ENCODE measurements around the gene SH2B3.

DNA sequence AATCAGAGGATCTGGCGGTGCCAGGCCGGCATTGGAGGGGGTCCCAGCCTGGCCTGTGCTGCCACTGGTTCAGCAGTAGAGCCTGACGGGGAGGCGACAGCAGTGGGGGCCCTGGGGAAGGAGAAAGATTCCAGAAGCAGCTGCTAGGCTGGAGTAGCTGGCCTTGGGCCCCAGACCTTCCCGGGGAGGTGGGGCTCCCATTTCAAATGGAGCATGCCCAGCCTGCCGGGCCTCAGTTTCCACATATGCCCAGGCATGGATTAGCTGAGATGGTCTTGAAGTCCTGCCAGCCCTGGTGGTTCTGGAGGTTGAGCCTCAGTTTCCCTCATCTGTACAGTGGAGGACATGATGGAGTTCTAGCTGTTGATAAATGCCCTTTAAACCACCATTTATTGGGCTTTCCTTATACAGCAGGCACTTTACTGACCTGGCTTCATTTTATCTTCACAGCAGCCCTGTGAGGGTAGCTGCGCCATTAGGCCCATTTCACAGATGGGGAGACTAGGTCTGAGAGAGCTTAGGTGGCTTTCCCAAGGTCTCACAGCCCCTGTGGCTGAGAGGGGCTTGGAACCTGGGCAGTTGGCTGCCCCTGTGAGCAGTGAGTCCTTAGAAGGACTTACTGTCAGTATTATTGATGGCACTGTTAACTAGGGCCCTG is 21.8 kb downstream of the SH2B3 start:
- TF ChIP-seq, protein P1, sequence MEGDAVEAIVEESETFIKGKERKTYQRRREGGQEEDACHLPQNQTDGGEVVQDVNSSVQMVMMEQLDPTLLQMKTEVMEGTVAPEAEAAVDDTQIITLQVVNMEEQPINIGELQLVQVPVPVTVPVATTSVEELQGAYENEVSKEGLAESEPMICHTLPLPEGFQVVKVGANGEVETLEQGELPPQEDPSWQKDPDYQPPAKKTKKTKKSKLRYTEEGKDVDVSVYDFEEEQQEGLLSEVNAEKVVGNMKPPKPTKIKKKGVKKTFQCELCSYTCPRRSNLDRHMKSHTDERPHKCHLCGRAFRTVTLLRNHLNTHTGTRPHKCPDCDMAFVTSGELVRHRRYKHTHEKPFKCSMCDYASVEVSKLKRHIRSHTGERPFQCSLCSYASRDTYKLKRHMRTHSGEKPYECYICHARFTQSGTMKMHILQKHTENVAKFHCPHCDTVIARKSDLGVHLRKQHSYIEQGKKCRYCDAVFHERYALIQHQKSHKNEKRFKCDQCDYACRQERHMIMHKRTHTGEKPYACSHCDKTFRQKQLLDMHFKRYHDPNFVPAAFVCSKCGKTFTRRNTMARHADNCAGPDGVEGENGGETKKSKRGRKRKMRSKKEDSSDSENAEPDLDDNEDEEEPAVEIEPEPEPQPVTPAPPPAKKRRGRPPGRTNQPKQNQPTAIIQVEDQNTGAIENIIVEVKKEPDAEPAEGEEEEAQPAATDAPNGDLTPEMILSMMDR (IDR thresholded peaks at IDR 0.05): no peak
- no peak for TF ChIP-seq POLR2A (IDR thresholded peaks at IDR 0.05)

All from heart left ventricle (tissue), 13 donors.